HEK293T (cell line): Measurements from ENCODE around the gene MVB12B.

Experiments used
- CTCF ChIA-PET: fragments of 350-600 bp; formaldehyde crosslinking; extraction: SDS; loops from one replicate; lab custom pipeline; 2021; ENCODE audit warnings: antibody characterized with exemption, inconsistent platforms; lab: Yijun Ruan, JAX
- POLR2A ChIA-PET: fragments of 350-600 bp; formaldehyde crosslinking; extraction: SDS; loops from one replicate; lab custom pipeline; 2020; ENCODE audit warnings: antibody characterized with exemption, inconsistent platforms; lab: Yijun Ruan, JAX
- DNase-seq: peaks from one replicate; pipeline ENCODE4 v3.0.0; 2012; ENCODE audit warnings: mixed read lengths; ENCODE audit errors: extremely low spot score
- ARNT ChIP-seq: fragments of 450-650 bp; IDR thresholded peaks from 2 replicates; pipeline ENCODE4 v1.6.1; 2017; ENCODE audit warnings: mild to moderate bottlenecking
- BHLHE40 ChIP-seq: fragments of 450-650 bp; IDR thresholded peaks from 2 replicates; pipeline ENCODE4 v1.6.1; 2016; ENCODE audit warnings: mild to moderate bottlenecking, moderate library complexity, borderline replicate concordance
- CTBP1 ChIP-seq: fragments of 450-650 bp; IDR thresholded peaks from 2 replicates; pipeline ENCODE4 v1.6.1; 2016; ENCODE audit warnings: borderline replicate concordance
- ELF4 ChIP-seq: fragments of 450-650 bp; IDR thresholded peaks from 2 replicates; pipeline ENCODE4 v1.6.1; 2017; ENCODE audit warnings: antibody characterized with exemption
- FOXA1 ChIP-seq: fragments of 450-650 bp; IDR thresholded peaks from 2 replicates; pipeline ENCODE4 v1.6.1; 2016; ENCODE audit warnings: mild to moderate bottlenecking
- FOXK2 ChIP-seq: fragments of 450-650 bp; IDR thresholded peaks from 2 replicates; pipeline ENCODE4 v1.6.1; 2016; ENCODE audit warnings: mild to moderate bottlenecking
- FOXM1 ChIP-seq: fragments of 450-650 bp; IDR thresholded peaks from 2 replicates; pipeline ENCODE4 v1.6.1; 2017; ENCODE audit warnings: mild to moderate bottlenecking, borderline replicate concordance
- HDGF ChIP-seq: fragments of 450-650 bp; IDR thresholded peaks from 2 replicates; pipeline ENCODE4 v1.6.1; 2017; ENCODE audit warnings: antibody characterized with exemption, borderline replicate concordance
- L3MBTL2 ChIP-seq: fragments of 450-650 bp; conservative IDR thresholded peaks from 2 replicates; pipeline ENCODE4 v1.6.1; 2016; ENCODE audit warnings: mild to moderate bottlenecking
- LEF1 ChIP-seq: fragments of 450-650 bp; IDR thresholded peaks from 2 replicates; pipeline ENCODE4 v1.6.1; 2017; ENCODE audit warnings: mild to moderate bottlenecking, borderline replicate concordance
- NFRKB ChIP-seq: fragments of 450-650 bp; IDR thresholded peaks from 2 replicates; pipeline ENCODE4 v1.6.1; 2016; ENCODE audit warnings: mild to moderate bottlenecking, moderate library complexity
- SP1 ChIP-seq: fragments of 450-650 bp; IDR thresholded peaks from 2 replicates; pipeline ENCODE4 v1.6.1; 2017
- SUZ12 ChIP-seq: fragments of 450-650 bp; IDR thresholded peaks from 2 replicates; pipeline ENCODE4 v1.6.1; 2016; ENCODE audit warnings: mild to moderate bottlenecking
- TARDBP ChIP-seq: fragments of 450-650 bp; IDR thresholded peaks from 2 replicates; pipeline ENCODE4 v1.6.1; 2016
- ZNF384 ChIP-seq: fragments of 450-650 bp; IDR thresholded peaks from 2 replicates; pipeline ENCODE4 v1.6.1; 2016
- TF ChIP-seq, protein P1 (sequence below): fragments of 450-650 bp; IDR thresholded peaks from 2 replicates; pipeline ENCODE4 v1.6.1; 2016

Gene MVB12B

DNA sequence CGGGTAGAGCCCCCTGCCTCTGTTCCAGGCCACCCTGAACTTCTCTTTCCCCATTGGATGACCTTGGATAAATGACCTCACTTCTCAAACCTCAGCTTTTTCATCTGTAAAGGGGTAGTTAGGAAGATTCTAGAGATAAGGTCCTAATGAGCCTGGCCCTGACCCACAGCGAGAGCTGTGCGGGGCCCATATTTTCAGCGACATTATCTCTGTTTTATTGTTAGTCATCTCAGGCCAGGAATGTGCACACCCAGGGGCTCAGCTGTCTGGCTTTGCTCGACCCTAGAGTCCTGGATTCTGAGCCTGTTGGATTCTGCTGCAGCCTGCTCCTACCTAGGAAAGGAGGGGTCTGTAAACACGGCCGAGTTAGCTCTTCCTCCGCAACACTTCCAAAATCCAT lies 205.9 kb downstream of the MVB12B start:
- TF ChIP-seq ARNT (no peak), SUZ12 (no peak), HDGF (no peak), ZNF384 (no peak), BHLHE40 (no peak), TARDBP (no peak), LEF1 (no peak), FOXA1 (no peak), ELF4 (no peak), CTBP1 (no peak), L3MBTL2 (no peak), FOXK2 (no peak), NFRKB (no peak), SP1 (no peak), FOXM1 (no peak)
- TF ChIP-seq, protein P1, sequence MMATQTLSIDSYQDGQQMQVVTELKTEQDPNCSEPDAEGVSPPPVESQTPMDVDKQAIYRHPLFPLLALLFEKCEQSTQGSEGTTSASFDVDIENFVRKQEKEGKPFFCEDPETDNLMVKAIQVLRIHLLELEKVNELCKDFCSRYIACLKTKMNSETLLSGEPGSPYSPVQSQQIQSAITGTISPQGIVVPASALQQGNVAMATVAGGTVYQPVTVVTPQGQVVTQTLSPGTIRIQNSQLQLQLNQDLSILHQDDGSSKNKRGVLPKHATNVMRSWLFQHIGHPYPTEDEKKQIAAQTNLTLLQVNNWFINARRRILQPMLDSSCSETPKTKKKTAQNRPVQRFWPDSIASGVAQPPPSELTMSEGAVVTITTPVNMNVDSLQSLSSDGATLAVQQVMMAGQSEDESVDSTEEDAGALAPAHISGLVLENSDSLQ: no peak
- no peak for DNase-seq
- CTCF ChIA-PET: interaction anchor here (1.2 kb wide), 2 partner anchors 23 to 25 kb away, joined by 3 to 5 read pairs; no protein-coding TSS in a partner anchor
- POLR2A ChIA-PET: interaction anchor here (1.4 kb wide), 1 partner anchor 14 kb away, joined by 5 read pairs; no protein-coding TSS in a partner anchor

DNA sequence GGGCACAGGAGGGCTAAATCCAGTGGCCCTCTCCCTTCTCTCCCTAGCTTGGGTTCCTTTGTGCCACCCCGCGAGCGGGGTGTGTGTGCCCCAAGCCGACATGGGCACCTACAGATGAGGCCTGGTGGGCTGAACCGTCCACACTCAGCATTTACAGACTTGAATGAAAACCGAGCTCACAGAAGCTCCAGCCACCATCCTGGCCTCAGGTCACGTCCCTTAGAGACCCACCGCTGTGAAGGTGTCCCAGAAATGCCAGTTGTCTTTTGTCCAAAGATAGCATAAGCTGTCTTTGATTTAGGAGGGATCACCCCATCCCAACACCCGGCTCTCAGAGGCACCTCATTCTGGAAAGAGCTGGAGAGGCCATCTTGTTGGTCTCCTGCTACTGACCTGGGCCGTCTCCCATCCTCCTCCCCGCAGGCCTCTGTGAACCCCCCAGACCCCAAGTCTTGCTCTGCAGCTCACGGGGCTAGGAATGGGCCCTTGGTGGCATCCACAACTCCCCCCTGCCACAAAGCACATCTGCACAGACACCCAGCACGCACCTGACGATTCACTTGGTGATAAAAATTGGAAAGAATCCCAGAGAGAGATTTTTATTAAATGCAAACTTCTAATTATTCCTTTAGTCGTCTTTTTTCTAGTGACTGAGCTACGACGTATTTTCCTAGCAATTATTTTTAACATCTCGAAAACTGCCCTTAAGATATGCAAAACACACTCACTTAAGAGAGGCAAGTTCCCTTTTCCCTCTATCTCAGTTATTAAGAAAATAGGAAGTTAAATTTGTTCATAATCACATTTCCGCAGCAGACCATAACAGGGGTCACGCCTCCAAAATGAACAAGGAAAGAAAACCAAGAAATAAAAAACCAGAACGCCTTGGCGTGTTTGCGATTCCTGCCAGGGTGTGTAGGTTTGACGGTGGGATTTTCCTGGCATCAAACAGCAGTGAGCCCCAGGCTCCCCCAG lies 206.6 kb downstream of the MVB12B start:
- ChIA-PET POLR2A (interaction anchor here (1.4 kb wide), 1 partner anchor 15 kb away, joined by 5 read pairs; no protein-coding TSS in a partner anchor), CTCF (interaction anchor here (1.2 kb wide), 1 partner anchor 22 kb away, joined by 5 read pairs; no protein-coding TSS in a partner anchor)
- DNase-seq: no peak
- TF ChIP-seq ZNF384 (no peak), L3MBTL2 (no peak), HDGF (no peak), FOXK2 (no peak), NFRKB (no peak), ARNT (no peak), TARDBP (no peak), LEF1 (no peak), SP1 (no peak), FOXM1 (no peak), ELF4 (no peak), CTBP1 (no peak), SUZ12 (no peak), BHLHE40 (no peak), FOXA1 (no peak)
- TF ChIP-seq, protein P1: no peak

DNA sequence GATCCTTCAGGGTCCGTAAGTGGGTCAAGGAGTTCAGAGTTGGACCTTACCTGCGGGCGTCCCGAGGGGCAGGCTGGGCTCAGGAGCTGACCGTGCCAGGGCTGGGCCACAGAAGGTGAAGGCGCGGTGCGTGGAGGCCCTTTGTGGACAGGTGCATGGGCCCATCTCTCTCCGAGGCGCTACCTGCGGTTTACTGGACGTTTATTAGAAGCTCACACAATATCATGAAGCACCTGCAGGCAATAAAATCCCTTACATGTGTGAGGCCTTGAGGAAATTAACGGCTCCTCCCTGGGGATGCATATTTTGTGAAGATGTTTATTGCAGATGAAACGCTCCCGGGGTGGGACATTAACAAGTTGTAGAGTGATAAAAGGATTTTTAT lies 207.3 kb downstream of the MVB12B start:
- DNase-seq: no peak
- TF ChIP-seq L3MBTL2: no peak
- no peak for TF ChIP-seq NFRKB
- TF ChIP-seq CTBP1: no peak
- TF ChIP-seq BHLHE40: no peak
- TF ChIP-seq, protein P1: no peak
- TF ChIP-seq FOXM1: no peak
- TF ChIP-seq ELF4: no peak
- TF ChIP-seq SUZ12: no peak
- TF ChIP-seq SP1: no peak
- no peak for TF ChIP-seq TARDBP
- TF ChIP-seq HDGF: no peak
- no peak for TF ChIP-seq LEF1
- no peak for TF ChIP-seq FOXA1
- no peak for TF ChIP-seq ZNF384
- no peak for TF ChIP-seq FOXK2
- TF ChIP-seq ARNT: no peak
- ChIA-PET CTCF (no interaction called here), POLR2A (interaction anchor here (0.6 to 1.4 kb wide), 2 partner anchors 15 to 16 kb away, joined by 4 to 5 read pairs; no protein-coding TSS in a partner anchor)

DNA sequence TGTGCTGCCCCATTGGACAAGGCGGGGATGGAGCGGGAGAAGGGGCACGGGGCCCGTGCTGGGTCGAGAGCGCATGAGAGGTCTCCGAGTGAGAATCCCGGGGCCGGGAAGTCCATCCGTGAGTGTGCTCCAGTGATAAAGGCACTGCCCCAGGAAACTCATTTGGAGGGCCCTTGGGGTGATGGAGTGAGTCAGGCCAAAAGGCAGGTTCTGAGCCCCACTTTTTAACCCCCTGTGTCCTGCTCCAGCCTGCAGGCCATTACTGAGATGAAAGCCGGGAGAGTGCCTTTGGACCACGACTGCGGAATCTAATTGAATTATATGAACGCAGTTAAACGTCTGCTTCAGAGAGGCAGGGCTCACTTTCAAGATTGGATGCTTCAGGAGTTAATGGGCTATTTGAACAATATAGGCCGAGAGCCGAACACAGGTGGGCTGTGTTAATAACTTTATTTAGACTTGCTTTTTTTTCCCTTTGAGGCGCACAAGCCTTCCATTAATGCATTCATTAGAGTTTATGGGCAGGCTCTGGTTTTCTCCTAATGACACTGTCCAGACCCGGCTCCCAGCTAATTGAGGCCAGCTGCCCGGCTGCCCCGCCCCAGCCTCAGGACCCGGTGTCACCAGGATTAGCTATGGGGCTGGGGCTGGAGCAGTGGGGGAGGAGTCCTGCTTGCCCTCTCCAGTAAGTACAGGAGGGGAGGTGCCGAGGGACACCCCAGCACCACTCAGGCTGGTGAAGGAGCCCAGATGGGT lies 208.0 kb downstream of the MVB12B start:
- DNase-seq: no peak
- TF ChIP-seq CTBP1: no peak
- TF ChIP-seq L3MBTL2: no peak
- no peak for TF ChIP-seq SUZ12
- TF ChIP-seq, protein P1: no peak
- TF ChIP-seq HDGF: no peak
- no peak for TF ChIP-seq FOXM1
- no peak for TF ChIP-seq BHLHE40
- no peak for TF ChIP-seq LEF1
- TF ChIP-seq ZNF384: no peak
- TF ChIP-seq SP1: no peak
- no peak for TF ChIP-seq ARNT
- TF ChIP-seq TARDBP: no peak
- no peak for TF ChIP-seq ELF4
- TF ChIP-seq NFRKB: no peak
- no peak for TF ChIP-seq FOXK2
- TF ChIP-seq FOXA1: no peak
- ChIA-PET POLR2A (interaction anchor here (0.6 kb wide), 1 partner anchor 17 kb away, joined by 4 read pairs; no protein-coding TSS in a partner anchor), CTCF (no interaction called here)
